ENCODE data around the gene AGER. TPM values are rescaled to one million over a fixed set of nuclear protein-coding genes. Genes with fewer than 3 reads are reported as not detected.

The AGER gene
- total and polyA plus RNA-seq, 2 experiments from 2014 or later: 3.4 to 4.5 TPM

DNA sequence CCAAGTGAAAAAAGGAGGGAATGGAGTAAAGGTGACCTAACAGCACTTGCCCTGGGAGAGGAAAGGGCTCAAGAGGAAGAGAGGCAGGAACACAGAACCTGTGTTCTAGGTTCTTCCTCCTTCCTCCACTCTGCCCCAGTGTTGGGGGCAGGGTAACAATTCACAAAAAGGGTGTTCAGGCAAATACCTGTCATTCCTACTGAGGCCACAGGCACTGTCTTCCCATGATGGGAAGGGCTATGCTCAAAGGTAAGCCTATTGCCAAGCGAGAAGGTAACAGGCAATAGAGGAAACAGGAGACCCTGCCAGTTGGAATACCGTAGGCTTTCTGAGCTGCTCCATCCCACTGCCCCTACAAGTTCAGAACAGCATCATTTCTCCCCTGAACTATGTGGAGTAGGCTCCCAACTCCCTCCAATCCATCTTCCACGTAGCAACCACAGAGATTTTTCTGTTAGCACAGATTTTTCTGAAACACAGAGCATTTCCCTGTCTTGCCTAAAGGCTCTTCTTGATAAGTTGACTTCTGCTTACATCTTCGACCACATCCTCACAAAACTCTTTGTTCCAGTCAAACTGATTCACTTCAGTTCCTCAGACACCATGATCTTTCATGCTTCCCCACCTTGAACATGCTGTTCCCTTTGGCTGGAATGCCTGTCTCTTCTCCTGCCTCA lies 10.9 kb downstream of the AGER start:
- Histone ChIP-seq H4K20me1 (ENCODE audit: insufficient read depth, poor library complexity, severe bottlenecking) (no peaks in the 10 kb centered on the region), H3K36me3 (replicated peaks; ENCODE audit: insufficient read depth, low read depth) (no peaks in the 10 kb centered on the region), H3K9me3 (ENCODE audit: low read depth) (no peaks in the 10 kb centered on the region), H3K27ac (peak overlapping the region; percentile 25), H2AFZ (no peak overlapping the region), H3K4me2 (peak overlapping the region; percentile 83), H3K79me2 (peaks cover 44% of the 10 kb centered on the region), H3K9me2 (replicated peaks; ENCODE audit: insufficient read depth) (no peaks in the 10 kb centered on the region), H3K4me3 (no peak overlapping the region), H3K4me1 (ENCODE audit: insufficient read depth) (peaks cover 10% of the 10 kb centered on the region), H3K27me3 (no peaks in the 10 kb centered on the region)
- WGBS (ENCODE audit: low lambda C conversion rate, missing lambda C conversion rate): 81% methylated on average over 4 of the region's 4 CpGs
- TF ChIP-seq EZH2 (IDR thresholded peaks at IDR 0.05; ENCODE audit: borderline replicate concordance) (no peak), EZH2phosphoT487 (IDR thresholded peaks at IDR 0.05; ENCODE audit: low read depth, severe bottlenecking, unreplicated experiment) (no peak)
- TF ChIP-seq, protein P1, sequence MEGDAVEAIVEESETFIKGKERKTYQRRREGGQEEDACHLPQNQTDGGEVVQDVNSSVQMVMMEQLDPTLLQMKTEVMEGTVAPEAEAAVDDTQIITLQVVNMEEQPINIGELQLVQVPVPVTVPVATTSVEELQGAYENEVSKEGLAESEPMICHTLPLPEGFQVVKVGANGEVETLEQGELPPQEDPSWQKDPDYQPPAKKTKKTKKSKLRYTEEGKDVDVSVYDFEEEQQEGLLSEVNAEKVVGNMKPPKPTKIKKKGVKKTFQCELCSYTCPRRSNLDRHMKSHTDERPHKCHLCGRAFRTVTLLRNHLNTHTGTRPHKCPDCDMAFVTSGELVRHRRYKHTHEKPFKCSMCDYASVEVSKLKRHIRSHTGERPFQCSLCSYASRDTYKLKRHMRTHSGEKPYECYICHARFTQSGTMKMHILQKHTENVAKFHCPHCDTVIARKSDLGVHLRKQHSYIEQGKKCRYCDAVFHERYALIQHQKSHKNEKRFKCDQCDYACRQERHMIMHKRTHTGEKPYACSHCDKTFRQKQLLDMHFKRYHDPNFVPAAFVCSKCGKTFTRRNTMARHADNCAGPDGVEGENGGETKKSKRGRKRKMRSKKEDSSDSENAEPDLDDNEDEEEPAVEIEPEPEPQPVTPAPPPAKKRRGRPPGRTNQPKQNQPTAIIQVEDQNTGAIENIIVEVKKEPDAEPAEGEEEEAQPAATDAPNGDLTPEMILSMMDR (IDR thresholded peaks at IDR 0.05; ENCODE audit: poor library complexity): no peak
- DNase-seq (ENCODE audit: low spot score): no peak

- no peaks in the 10 kb centered on the region for H4K20me1 ChIP-seq (ENCODE audit: insufficient read depth, poor library complexity, severe bottlenecking)
- no peak for DNase-seq (ENCODE audit: low spot score)
- peaks cover 44% of the 10 kb centered on the region for H3K79me2 ChIP-seq
- TF ChIP-seq EZH2phosphoT487 (IDR thresholded peaks at IDR 0.05; ENCODE audit: low read depth, severe bottlenecking, unreplicated experiment) (no peak), EZH2 (IDR thresholded peaks at IDR 0.05; ENCODE audit: borderline replicate concordance) (no peak)
- TF ChIP-seq, protein P1 (IDR thresholded peaks at IDR 0.05; ENCODE audit: poor library complexity): no peak
- H3K9me3 ChIP-seq (ENCODE audit: low read depth): no peaks in the 10 kb centered on the region
- no peak overlapping the region for H3K27ac ChIP-seq
- H2AFZ ChIP-seq: no peak overlapping the region
- WGBS (ENCODE audit: low lambda C conversion rate, missing lambda C conversion rate): 98% methylated on average over 6 of the region's 6 CpGs
- no peak overlapping the region for H3K4me2 ChIP-seq
- no peak overlapping the region for H3K4me3 ChIP-seq
- H3K4me1 ChIP-seq (ENCODE audit: insufficient read depth): peaks cover 12% of the 10 kb centered on the region
- no peaks in the 10 kb centered on the region for H3K9me2 ChIP-seq (replicated peaks; ENCODE audit: insufficient read depth)
- H3K36me3 ChIP-seq (replicated peaks; ENCODE audit: insufficient read depth, low read depth): no peaks in the 10 kb centered on the region
- no peaks in the 10 kb centered on the region for H3K27me3 ChIP-seq
Measured at GRCh38 chr6:32171234-32171633, 12.8 kb downstream of the AGER start.

DNA sequence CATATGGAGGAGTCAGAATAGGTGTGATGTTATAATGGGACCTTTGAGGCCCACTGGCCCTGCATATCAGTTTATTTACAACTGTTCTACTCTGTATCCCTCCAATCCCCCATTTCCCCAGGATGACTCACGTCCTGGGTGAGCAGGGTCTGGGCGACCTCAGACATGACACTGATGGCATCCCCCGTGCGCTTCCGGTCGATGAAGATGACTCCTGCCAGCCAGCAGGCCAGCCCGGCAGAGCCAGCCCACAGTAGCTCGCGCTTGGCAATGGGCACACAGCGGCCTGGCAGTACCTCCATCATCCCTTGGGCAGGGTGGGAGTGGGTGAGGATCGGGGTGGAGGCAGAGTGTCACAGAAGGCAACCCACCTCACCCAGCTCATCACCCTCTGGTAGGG lies 13.8 kb downstream of the AGER start:
- no peaks in the 10 kb centered on the region for H4K20me1 ChIP-seq (ENCODE audit: insufficient read depth, poor library complexity, severe bottlenecking)
- no peaks in the 10 kb centered on the region for H3K36me3 ChIP-seq (replicated peaks; ENCODE audit: insufficient read depth, low read depth)
- DNase-seq (ENCODE audit: low spot score): no peak
- peaks cover 12% of the 10 kb centered on the region for H3K4me1 ChIP-seq (ENCODE audit: insufficient read depth)
- peaks cover 39% of the 10 kb centered on the region for H3K79me2 ChIP-seq
- H3K9me2 ChIP-seq (replicated peaks; ENCODE audit: insufficient read depth): no peaks in the 10 kb centered on the region
- no peak overlapping the region for H3K4me3 ChIP-seq
- no peaks in the 10 kb centered on the region for H3K27me3 ChIP-seq
- no peaks in the 10 kb centered on the region for H3K9me3 ChIP-seq (ENCODE audit: low read depth)
- TF ChIP-seq, protein P1 (IDR thresholded peaks at IDR 0.05; ENCODE audit: poor library complexity): no peak
- TF ChIP-seq EZH2 (IDR thresholded peaks at IDR 0.05; ENCODE audit: borderline replicate concordance) (no peak), EZH2phosphoT487 (IDR thresholded peaks at IDR 0.05; ENCODE audit: low read depth, severe bottlenecking, unreplicated experiment) (no peak)
- WGBS (ENCODE audit: low lambda C conversion rate, missing lambda C conversion rate): 94% methylated on average over 11 of the region's 11 CpGs
- no peak overlapping the region for H3K4me2 ChIP-seq
- no peak overlapping the region for H2AFZ ChIP-seq
- no peak overlapping the region for H3K27ac ChIP-seq
